CD4-positive, alpha-beta memory T cell (primary cell): ENCODE data around the gene FBXW12. TPM values are rescaled to one million over a fixed set of nuclear protein-coding genes. Genes with fewer than 3 reads are reported as not detected.
A peak's percentile ranks its signal among the peaks of the same experiment; 100 is the strongest.
"Not testable (repeated sequence)": the region's sequence is repeated elsewhere in the genome, so short reads cannot be mapped to it uniquely, and the experiment has no call there.

Source experiments
- CTCF ChIA-PET: fragments of 350-600 bp; sonication (Branson Sonifier 250); formaldehyde crosslinking; loops from one replicate; lab custom pipeline; 2021; ENCODE audit warnings: inconsistent platforms; ENCODE audit not compliant: partially characterized antibody; lab: Charles Lee
- POLR2A ChIA-PET: fragments of 350-600 bp; sonication (Branson Sonifier 250); formaldehyde crosslinking; loops from one replicate; lab custom pipeline; 2021; ENCODE audit not compliant: partially characterized antibody; lab: Charles Lee
- DNase-seq, 5 donors: peaks; one replicate each; pipeline versions ENCODE4 v3.0.0 to v3.0.0-alpha.2; 2020 to 2022; ENCODE audit warnings: mixed read lengths in 1 of 5
- H3K27ac ChIP-seq: one replicate; pipeline ENCODE4 v1.7.0; 2013; ENCODE audit warnings: low read depth, low read length
- H3K27me3 ChIP-seq: 2 replicates; pipeline ENCODE4 v1.7.0; 2013; ENCODE audit warnings: mild to moderate bottlenecking, low read length, moderate library complexity; ENCODE audit not compliant: insufficient read depth
- H3K36me3 ChIP-seq: 2 replicates; pipeline ENCODE4 v1.7.0; 2013; ENCODE audit warnings: mild to moderate bottlenecking, low read length, moderate library complexity; ENCODE audit not compliant: insufficient read depth
- H3K4me1 ChIP-seq: 2 replicates; pipeline ENCODE4 v1.7.0; 2013; ENCODE audit warnings: mild to moderate bottlenecking, low read length, moderate library complexity; ENCODE audit not compliant: insufficient read depth
- H3K4me3 ChIP-seq, 2 donors: one replicate each; pipeline ENCODE4 v1.7.0; 2013; ENCODE audit warnings: low read length in 2 of 2, mild to moderate bottlenecking in 1 of 2
- H3K9me3 ChIP-seq, 2 donors: one replicate each; pipeline ENCODE4 v1.7.0; 2013; ENCODE audit warnings: low read length in 2 of 2, control low read depth in 1 of 2; ENCODE audit not compliant: control insufficient read depth in 1 of 2
- H3K27ac Mint-ChIP-seq, 7 donors: one replicate each; pipeline ENCODE4 v1.8.0; 2020 to 2021; ENCODE audit warnings: mixed read lengths in 7 of 7, mild to moderate bottlenecking in 6 of 7, inconsistent platforms in 3 of 7, moderate library complexity in 3 of 7
- H3K27me3 Mint-ChIP-seq, 2 donors: one replicate each; pipeline ENCODE4 v1.8.0; 2020 to 2021; ENCODE audit warnings: mixed read lengths in 2 of 2
- H3K36me3 Mint-ChIP-seq, 2 donors: one replicate each; pipeline ENCODE4 v1.8.0; 2020 to 2021; ENCODE audit warnings: mixed read lengths in 2 of 2, inconsistent platforms in 1 of 2, mild to moderate bottlenecking in 1 of 2
- H3K4me1 Mint-ChIP-seq, 4 donors: one replicate each; pipeline ENCODE4 v1.8.0; 2020 to 2021; ENCODE audit warnings: mixed read lengths in 4 of 4, mild to moderate bottlenecking in 1 of 4
- H3K4me3 Mint-ChIP-seq, 8 donors: one replicate each; pipeline ENCODE4 v1.8.0; 2020 to 2021; ENCODE audit warnings: mixed read lengths in 8 of 8, mild to moderate bottlenecking in 7 of 8, moderate library complexity in 6 of 8, inconsistent platforms in 3 of 8
- H3K9me3 Mint-ChIP-seq, 8 donors: one replicate each; pipeline ENCODE4 v1.8.0; 2020 to 2021; ENCODE audit warnings: mixed read lengths in 8 of 8, mild to moderate bottlenecking in 5 of 8, inconsistent platforms in 3 of 8, moderate library complexity in 1 of 8
- intact Hi-C: fragments of 100-400 bp; cut with micrococcal nuclease; formaldehyde crosslinking; loops from one replicate; pipeline ENCODE4 v1.15.1; 2023
- polyA plus RNA-seq, 2 donors: library from polyadenylated mRNA; unstranded; fragments of 300-500 nt; fragmentation: Illumina TruSeq; gene quantifications; one replicate each; pipeline ENCODE4 v1.2.3, GENCODE V29; 2021
- total RNA-seq, 2 experiments: library from RNA; stranded (reverse); gene quantifications; one replicate each; pipeline ENCODE4 v1.2.3, GENCODE V29; 2021

FBXW12 gene
- total and polyA plus RNA-seq, 4 experiments from 2014 or later = not detected

GRCh38 chr3:48398701-48399386 lies 26.8 kb downstream of the FBXW12 start:
- intact Hi-C loops = no loop called here
- POLR2A ChIA-PET = no interaction called here

GRCh38 chr3:48399387-48400172 lies 27.6 kb downstream of the FBXW12 start:
- H3K27me3 ChIP-seq = no peaks in the 10 kb centered on the region
- no peak for DNase-seq
- peaks cover 4 to 6% of the 10 kb centered on the region in 2 donors for H3K27me3 Mint-ChIP-seq
- no peak overlapping the region for H3K27ac ChIP-seq
- CTCF ChIA-PET = interaction anchor here (0.6 to 13.7 kb wide), 27 partner anchors 8 to 374 kb away, joined by 3 to 381 read pairs (median 6); partner anchors contain the start of genes ATRIP, CCDC51, NME6 and PFKFB4
- H3K9me3 ChIP-seq = no peaks in the 10 kb centered on the region
- intact Hi-C loops = loop anchor here (2.0 kb wide), 1 partner anchor 341 kb away; no protein-coding TSS in a partner anchor
- POLR2A ChIA-PET = interaction anchor here (2.0 to 2.2 kb wide), 2 partner anchors 36 to 158 kb away, joined by 12 to 15 read pairs; partner anchors contain the start of gene PFKFB4
- H3K4me1 ChIP-seq = no peaks in the 10 kb centered on the region
- no peak overlapping the region for H3K4me3 Mint-ChIP-seq
- H3K36me3 Mint-ChIP-seq = no peaks in the 10 kb centered on the region
- H3K4me1 Mint-ChIP-seq = peaks cover 0 to 2% (median 0%) of the 10 kb centered on the region in 4 donors
- H3K27ac Mint-ChIP-seq = no peak overlapping the region
- no peak overlapping the region for H3K4me3 ChIP-seq
- no peaks in the 10 kb centered on the region for H3K36me3 ChIP-seq
- no peaks in the 10 kb centered on the region for H3K9me3 Mint-ChIP-seq

More at GRCh38 chr3:48398701-48399386, 26.8 kb downstream of the FBXW12 start:
- Histone ChIP-seq H3K36me3 (no peaks in the 10 kb centered on the region), H3K9me3 (no peaks in the 10 kb centered on the region), H3K4me3 (no peak overlapping the region), H3K27ac (no peak overlapping the region), H3K27me3 (no peaks in the 10 kb centered on the region), H3K4me1 (no peaks in the 10 kb centered on the region)
- CTCF ChIA-PET = interaction anchor here (1.0 to 13.7 kb wide), 5 partner anchors 34 to 236 kb away, joined by 3 to 381 read pairs (median 155); partner anchors contain the start of genes CCDC51, PFKFB4, PLXNB1 and SLC26A6
- peaks cover 0 to 2% (median 0%) of the 10 kb centered on the region in 4 donors for H3K4me1 Mint-ChIP-seq
- peaks cover 6 to 7% of the 10 kb centered on the region in 2 donors for H3K27me3 Mint-ChIP-seq
- H3K9me3 Mint-ChIP-seq = no peaks in the 10 kb centered on the region
- no peaks in the 10 kb centered on the region for H3K36me3 Mint-ChIP-seq
- H3K4me3 Mint-ChIP-seq = no peak overlapping the region
- H3K27ac Mint-ChIP-seq = no peak overlapping the region
- no peak for DNase-seq

- Histone ChIP-seq H3K27ac (no peak overlapping the region), H3K4me3 (no peak overlapping the region), H3K27me3 (no peaks in the 10 kb centered on the region), H3K4me1 (no peaks in the 10 kb centered on the region), H3K9me3 (no peaks in the 10 kb centered on the region), H3K36me3 (no peaks in the 10 kb centered on the region)
- Mint-ChIP-seq H3K4me1 (peaks cover 0 to 2% (median 0%) of the 10 kb centered on the region in 4 donors), H3K27me3 (peaks cover under 1 to 2% of the 10 kb centered on the region in 2 donors), H3K36me3 (no peaks in the 10 kb centered on the region), H3K9me3 (no peaks in the 10 kb centered on the region), H3K4me3 (no peak overlapping the region), H3K27ac (peak overlapping the region in 2 of 7 donors; percentile 3 to 8)
- intact Hi-C loops = loop anchor here (1.0 to 2.0 kb wide), 7 partner anchors 35 to 340 kb away; partner anchors contain the start of gene UQCRC1
- CTCF ChIA-PET = interaction anchor here (0.6 to 13.7 kb wide), 64 partner anchors 8 to 651 kb away, joined by 3 to 381 read pairs (median 5); partner anchors contain the start of genes ATRIP, CCDC51, NME6 and PFKFB4
- POLR2A ChIA-PET = interaction anchor here (1.1 to 2.2 kb wide), 7 partner anchors 33 to 209 kb away, joined by 3 to 15 read pairs (median 11); partner anchors contain the start of genes CCDC51, PFKFB4, TMA7 and UQCRC1
- DNase-seq = peak; percentile 67 to 77 (median 72)
These were observed 28.9 kb downstream of the FBXW12 start for GRCh38 chr3:48400824-48401433.

GRCh38 chr3:48401434-48401901 lies 29.4 kb downstream of the FBXW12 start:
- ChIA-PET CTCF (interaction anchor here (0.6 to 13.7 kb wide), 47 partner anchors 8 to 382 kb away, joined by 3 to 381 read pairs (median 6); partner anchors contain the start of genes ATRIP, CCDC51, NME6 and PFKFB4), POLR2A (interaction anchor here (1.1 to 2.2 kb wide), 7 partner anchors 33 to 208 kb away, joined by 3 to 15 read pairs (median 11); partner anchors contain the start of genes CCDC51, PFKFB4, TMA7 and UQCRC1)
- not testable (repeated sequence) for H3K36me3 Mint-ChIP-seq, H3K27ac Mint-ChIP-seq, H3K36me3 ChIP-seq, H3K4me3 ChIP-seq, H3K4me3 Mint-ChIP-seq, H3K4me1 ChIP-seq, H3K9me3 Mint-ChIP-seq, DNase-seq, H3K9me3 ChIP-seq, H3K4me1 Mint-ChIP-seq, H3K27ac ChIP-seq, H3K27me3 Mint-ChIP-seq, H3K27me3 ChIP-seq
- intact Hi-C loops = loop anchor here (1.0 to 2.0 kb wide), 7 partner anchors 35 to 339 kb away; partner anchors contain the start of gene UQCRC1

- intact Hi-C loops = no loop called here
- H3K4me3 Mint-ChIP-seq = no peak overlapping the region
- Histone ChIP-seq H3K27ac (no peak overlapping the region), H3K27me3 (no peaks in the 10 kb centered on the region), H3K4me1 (no peaks in the 10 kb centered on the region), H3K4me3 (no peak overlapping the region), H3K36me3 (no peaks in the 10 kb centered on the region), H3K9me3 (no peaks in the 10 kb centered on the region)
- H3K36me3 Mint-ChIP-seq = no peaks in the 10 kb centered on the region
- H3K27me3 Mint-ChIP-seq = peaks cover 0 to 2% of the 10 kb centered on the region in 2 donors
- ChIA-PET POLR2A (no interaction called here), CTCF (interaction anchor here (0.6 to 13.7 kb wide), 8 partner anchors 13 to 207 kb away, joined by 3 to 381 read pairs (median 18); partner anchors contain the start of genes PFKFB4, PLXNB1 and UQCRC1)
- DNase-seq = no peak
- no peak overlapping the region for H3K27ac Mint-ChIP-seq
- H3K9me3 Mint-ChIP-seq = no peaks in the 10 kb centered on the region
- peaks cover 0 to 2% (median 0%) of the 10 kb centered on the region in 4 donors for H3K4me1 Mint-ChIP-seq
These were observed 30.3 kb downstream of the FBXW12 start for GRCh38 chr3:48402281-48402732.

GRCh38 chr3:48402907-48403306 lies 30.9 kb downstream of the FBXW12 start:
- intact Hi-C loops = no loop called here
- POLR2A ChIA-PET = no interaction called here
- Histone ChIP-seq H3K36me3 (no peaks in the 10 kb centered on the region), H3K27me3 (no peaks in the 10 kb centered on the region), H3K4me3 (no peak overlapping the region), H3K4me1 (no peaks in the 10 kb centered on the region), H3K9me3 (no peaks in the 10 kb centered on the region), H3K27ac (no peak overlapping the region)
- H3K27ac Mint-ChIP-seq = no peak overlapping the region
- H3K36me3 Mint-ChIP-seq = no peaks in the 10 kb centered on the region
- peaks cover 0 to 2% (median 0%) of the 10 kb centered on the region in 4 donors for H3K4me1 Mint-ChIP-seq
- peaks cover 0 to 2% of the 10 kb centered on the region in 2 donors for H3K27me3 Mint-ChIP-seq
- H3K4me3 Mint-ChIP-seq = no peak overlapping the region
- CTCF ChIA-PET = interaction anchor here (1.1 to 13.7 kb wide), 5 partner anchors 30 to 151 kb away, joined by 3 to 381 read pairs (median 155); partner anchors contain the start of genes PFKFB4 and PLXNB1
- no peak for DNase-seq
- H3K9me3 Mint-ChIP-seq = no peaks in the 10 kb centered on the region
